ENCODE results near the gene GTF2IRD1. TPM values are rescaled to one million over a fixed set of nuclear protein-coding genes. Genes with fewer than 3 reads are reported as not detected.
"Not testable (repeated sequence)": the region's sequence is repeated elsewhere in the genome, so short reads cannot be mapped to it uniquely, and the experiment has no call there.

GTF2IRD1 gene
- total RNA-seq, 2 experiments from 2014 or later, result 0.34 to 1.3 TPM

GRCh38 chr7:74417419-74417971, 36.2 kb upstream of the GTF2IRD1 start:
- ATAC-seq (ENCODE audit: low read depth), result peak; percentile 54

GRCh38 chr7:74418076-74418475, 35.6 kb upstream of the GTF2IRD1 start:
- no peak for ATAC-seq (ENCODE audit: low read depth)
- DNase-seq, result no peak
- Mint-ChIP-seq H3K4me1 (peaks cover 4% of the 10 kb centered on the region), H3K4me3 (no peak overlapping the region), H3K36me3 (no peaks in the 10 kb centered on the region), H3K27ac (no peak overlapping the region), H3K27me3 (peaks cover 2% of the 10 kb centered on the region), H3K9me3 (no peaks in the 10 kb centered on the region)
- POLR2A ChIA-PET, result no interaction called here

More at GRCh38 chr7:74417419-74417971, 36.2 kb upstream of the GTF2IRD1 start:
- DNase-seq, result peak; percentile 65
- POLR2A ChIA-PET, result no interaction called here
- peaks cover 2% of the 10 kb centered on the region for H3K27me3 Mint-ChIP-seq
- H3K4me3 Mint-ChIP-seq, result no peak overlapping the region
- H3K4me1 Mint-ChIP-seq, result peaks cover 4% of the 10 kb centered on the region
- no peaks in the 10 kb centered on the region for H3K9me3 Mint-ChIP-seq
- H3K27ac Mint-ChIP-seq, result no peak overlapping the region
- no peaks in the 10 kb centered on the region for H3K36me3 Mint-ChIP-seq

- H3K4me1 Mint-ChIP-seq, result peaks cover 4% of the 10 kb centered on the region
- POLR2A ChIA-PET, result no interaction called here
- H3K4me3 Mint-ChIP-seq, result no peak overlapping the region
- no peak overlapping the region for H3K27ac Mint-ChIP-seq
- no peaks in the 10 kb centered on the region for H3K36me3 Mint-ChIP-seq
- H3K27me3 Mint-ChIP-seq, result peaks cover 2% of the 10 kb centered on the region
- no peaks in the 10 kb centered on the region for H3K9me3 Mint-ChIP-seq
- ATAC-seq (ENCODE audit: low read depth) (no peak), DNase-seq (no peak)
These were observed 35.2 kb upstream of the GTF2IRD1 start for GRCh38 chr7:74418538-74418937.

- ATAC-seq (ENCODE audit: low read depth); POLR2A ChIA-PET; H3K27ac Mint-ChIP-seq; DNase-seq; H3K36me3 Mint-ChIP-seq; H3K4me3 Mint-ChIP-seq; H3K9me3 Mint-ChIP-seq; H3K4me1 Mint-ChIP-seq; H3K27me3 Mint-ChIP-seq: not testable (repeated sequence)
These were observed 34.5 kb upstream of the GTF2IRD1 start for GRCh38 chr7:74419232-74419631.

GRCh38 chr7:74420006-74420405, 33.7 kb upstream of the GTF2IRD1 start:
- Mint-ChIP-seq H3K27ac (no peak overlapping the region), H3K4me1 (peaks cover 4% of the 10 kb centered on the region), H3K36me3 (no peaks in the 10 kb centered on the region), H3K27me3 (peaks cover 2% of the 10 kb centered on the region), H3K4me3 (no peak overlapping the region), H3K9me3 (no peaks in the 10 kb centered on the region)
- no peak for DNase-seq
- ATAC-seq (ENCODE audit: low read depth), result no peak
- POLR2A ChIA-PET, result no interaction called here

GRCh38 chr7:74424291-74424880, 29.3 kb upstream of the GTF2IRD1 start:
- Mint-ChIP-seq H3K4me3 (no peak overlapping the region), H3K27me3 (peaks cover 2% of the 10 kb centered on the region), H3K36me3 (no peaks in the 10 kb centered on the region), H3K4me1 (peaks cover 4% of the 10 kb centered on the region), H3K9me3 (no peaks in the 10 kb centered on the region), H3K27ac (no peak overlapping the region)
- DNase-seq (no peak), ATAC-seq (ENCODE audit: low read depth) (no peak)
- POLR2A ChIA-PET, result no interaction called here

GRCh38 chr7:74428023-74428422, 25.7 kb upstream of the GTF2IRD1 start:
- Mint-ChIP-seq H3K9me3 (no peaks in the 10 kb centered on the region), H3K27ac (no peak overlapping the region), H3K4me3 (no peak overlapping the region), H3K27me3 (no peaks in the 10 kb centered on the region), H3K4me1 (no peaks in the 10 kb centered on the region), H3K36me3 (no peaks in the 10 kb centered on the region)
- DNase-seq, result no peak
- ATAC-seq (ENCODE audit: low read depth), result no peak
- POLR2A ChIA-PET, result interaction anchor here (0.6 kb wide), 1 partner anchor 226 kb away, joined by 4 read pairs; no protein-coding TSS in a partner anchor

GRCh38 chr7:74429153-74429747, 24.5 kb upstream of the GTF2IRD1 start:
- ATAC-seq (ENCODE audit: low read depth) (no peak), DNase-seq (no peak)
- POLR2A ChIA-PET, result no interaction called here
- no peak overlapping the region for H3K4me3 Mint-ChIP-seq
- H3K9me3 Mint-ChIP-seq, result no peaks in the 10 kb centered on the region
- no peaks in the 10 kb centered on the region for H3K27me3 Mint-ChIP-seq
- no peaks in the 10 kb centered on the region for H3K4me1 Mint-ChIP-seq
- no peaks in the 10 kb centered on the region for H3K36me3 Mint-ChIP-seq
- no peak overlapping the region for H3K27ac Mint-ChIP-seq

- not testable (repeated sequence) for H3K4me1 Mint-ChIP-seq; DNase-seq; H3K4me3 Mint-ChIP-seq; H3K27ac Mint-ChIP-seq; ATAC-seq (ENCODE audit: low read depth); H3K27me3 Mint-ChIP-seq; H3K9me3 Mint-ChIP-seq; H3K36me3 Mint-ChIP-seq
- POLR2A ChIA-PET, result interaction anchor here (0.7 kb wide), 1 partner anchor 14 kb away, joined by 5 read pairs; no protein-coding TSS in a partner anchor
These were observed 23.3 kb upstream of the GTF2IRD1 start for GRCh38 chr7:74430409-74430808.

GRCh38 chr7:74430961-74431466, 22.7 kb upstream of the GTF2IRD1 start:
- POLR2A ChIA-PET, result interaction anchor here (0.7 kb wide), 1 partner anchor 13 kb away, joined by 5 read pairs; no protein-coding TSS in a partner anchor
- ATAC-seq (ENCODE audit: low read depth) (no peak), DNase-seq (no peak)
- H3K27ac Mint-ChIP-seq, result no peak overlapping the region
- no peak overlapping the region for H3K4me3 Mint-ChIP-seq
- H3K4me1 Mint-ChIP-seq, result no peaks in the 10 kb centered on the region
- H3K27me3 Mint-ChIP-seq, result no peaks in the 10 kb centered on the region
- H3K9me3 Mint-ChIP-seq, result no peaks in the 10 kb centered on the region
- H3K36me3 Mint-ChIP-seq, result no peaks in the 10 kb centered on the region

GRCh38 chr7:74437291-74437571, 16.5 kb upstream of the GTF2IRD1 start:
- H3K4me3 Mint-ChIP-seq; ATAC-seq (ENCODE audit: low read depth); H3K27me3 Mint-ChIP-seq; H3K27ac Mint-ChIP-seq; POLR2A ChIA-PET; H3K36me3 Mint-ChIP-seq; DNase-seq; H3K9me3 Mint-ChIP-seq; H3K4me1 Mint-ChIP-seq: not testable (repeated sequence)

GRCh38 chr7:74438327-74438726, 15.4 kb upstream of the GTF2IRD1 start:
- H3K4me1 Mint-ChIP-seq, result no peaks in the 10 kb centered on the region
- POLR2A ChIA-PET, result no interaction called here
- ATAC-seq (ENCODE audit: low read depth) (no peak), DNase-seq (no peak)
- no peaks in the 10 kb centered on the region for H3K27me3 Mint-ChIP-seq
- H3K4me3 Mint-ChIP-seq, result no peak overlapping the region
- no peaks in the 10 kb centered on the region for H3K36me3 Mint-ChIP-seq
- H3K27ac Mint-ChIP-seq, result no peak overlapping the region
- H3K9me3 Mint-ChIP-seq, result peaks cover 2% of the 10 kb centered on the region

- no peaks in the 10 kb centered on the region for H3K36me3 Mint-ChIP-seq
- ATAC-seq (ENCODE audit: low read depth) (no peak), DNase-seq (no peak)
- H3K27ac Mint-ChIP-seq, result no peak overlapping the region
- H3K4me3 Mint-ChIP-seq, result no peak overlapping the region
- POLR2A ChIA-PET, result no interaction called here
- H3K4me1 Mint-ChIP-seq, result no peaks in the 10 kb centered on the region
- H3K27me3 Mint-ChIP-seq, result no peaks in the 10 kb centered on the region
- H3K9me3 Mint-ChIP-seq, result peaks cover 2% of the 10 kb centered on the region
These were observed 14.2 kb upstream of the GTF2IRD1 start for GRCh38 chr7:74439541-74439940.

- POLR2A ChIA-PET; H3K4me3 Mint-ChIP-seq; H3K36me3 Mint-ChIP-seq; DNase-seq; H3K27ac Mint-ChIP-seq; H3K27me3 Mint-ChIP-seq; H3K9me3 Mint-ChIP-seq; ATAC-seq (ENCODE audit: low read depth); H3K4me1 Mint-ChIP-seq: not testable (repeated sequence)
These were observed 13.6 kb upstream of the GTF2IRD1 start for GRCh38 chr7:74440143-74440542.

Measured in activated naive CD8-positive, alpha-beta T cell treated with anti-CD3 and anti-CD28 coated beads, Interleukin-2, amount 10 ng/mL, durations not matched to agents 7 days and 5 days (primary cell).